GM18502 (cell line): ENCODE data around the gene DHFR2.

Experiments
- ATAC-seq: cut with Tn5 transposase; IDR thresholded peaks from one replicate; pipeline ENCODE4 v1.9.1; 2021; ENCODE audit warnings: mild to moderate bottlenecking; ENCODE audit not compliant: unreplicated experiment, poor library complexity

The DHFR2 gene

DNA sequence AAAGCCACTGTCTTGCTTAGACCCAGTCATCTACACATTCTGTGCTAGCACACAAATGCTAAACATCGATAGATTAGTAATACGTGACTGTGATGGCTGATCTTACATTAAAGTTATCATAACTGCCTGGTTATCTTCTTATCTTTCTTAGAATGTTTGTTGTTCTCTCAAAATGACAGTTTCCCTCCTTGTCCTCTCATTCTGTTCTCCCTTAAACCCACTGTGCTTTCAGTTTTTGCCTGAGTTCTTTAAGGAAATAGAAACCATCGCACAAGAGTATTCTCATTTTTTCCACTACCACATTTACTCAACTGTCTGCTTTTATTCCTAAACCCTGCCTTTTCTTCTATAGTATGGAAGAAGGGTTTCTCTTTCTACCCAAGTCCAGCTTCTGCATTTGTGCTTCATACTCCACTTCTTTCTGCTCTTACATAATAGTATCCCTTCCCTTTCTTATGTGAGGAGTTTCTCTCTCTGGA is 51.4 kb downstream of the DHFR2 start:
- no peak for ATAC-seq

DNA sequence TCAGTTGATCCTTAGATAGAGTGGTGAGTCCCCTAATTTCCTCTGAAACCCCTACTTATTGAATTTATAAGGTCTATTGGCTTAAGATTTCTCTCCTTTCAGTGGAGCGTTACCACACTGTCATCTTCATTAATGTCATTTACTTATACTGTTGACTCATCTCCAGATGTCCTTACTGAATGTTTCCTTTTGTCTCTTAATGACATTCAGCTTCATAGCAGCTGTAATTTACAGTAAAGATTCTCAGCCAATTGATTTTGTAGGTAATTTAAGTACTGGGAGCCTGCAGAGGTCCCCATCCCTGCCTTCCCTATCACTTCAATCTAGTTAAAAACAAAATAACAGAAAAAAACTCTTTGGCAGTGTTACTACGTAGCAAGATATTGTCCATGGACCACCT is 53.1 kb downstream of the DHFR2 start:
- ATAC-seq = no peak

DNA sequence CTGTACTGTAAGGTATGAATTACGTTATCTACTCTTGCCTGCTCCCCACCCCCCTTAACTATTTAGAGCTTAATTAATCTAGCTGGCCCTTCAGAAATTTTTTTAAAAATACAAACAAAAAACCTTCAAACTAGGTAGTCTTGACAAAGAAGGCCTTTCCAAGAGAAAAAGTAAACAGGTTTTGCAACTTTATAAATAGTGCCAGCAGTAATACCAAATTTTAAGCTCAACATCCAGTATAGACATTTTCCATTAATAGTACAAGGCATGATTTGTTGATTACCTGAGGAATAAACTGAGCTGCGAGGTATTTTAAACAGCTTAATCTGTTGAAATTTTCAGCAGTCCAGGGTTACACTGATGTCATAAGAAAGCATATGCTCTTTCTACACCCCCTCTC is 54.5 kb downstream of the DHFR2 start:
- ATAC-seq = no peak
